ENCODE data around the gene LRRFIP1. TPM values are rescaled to one million over a fixed set of nuclear protein-coding genes. Genes with fewer than 3 reads are reported as not detected.

The LRRFIP1 gene
- polyA plus RNA-seq, 1 donor from 2014 or later = 96.3 TPM

GRCh38 chr2:237827421-237827987, 200.1 kb downstream of the LRRFIP1 start:
- Histone ChIP-seq H3K79me2 (replicated peaks; ENCODE audit: insufficient read depth, low read length) (no peaks in the 10 kb centered on the region), H4K20me1 (ENCODE audit: insufficient read depth) (no peaks in the 10 kb centered on the region), H3K9me2 (ENCODE audit: insufficient read depth, low read length) (no peaks in the 10 kb centered on the region), H3K4me2 (ENCODE audit: low read length) (no peak overlapping the region), H2AFZ (ENCODE audit: low read depth, low read length) (no peak overlapping the region), H3K9me3 (ENCODE audit: low read length) (no peaks in the 10 kb centered on the region), H3F3A (ENCODE audit: insufficient read depth, low read length, poor library complexity, severe bottlenecking) (no peaks in the 10 kb centered on the region), H3K27ac (ENCODE audit: low read length) (no peak overlapping the region), H3K36me3 (ENCODE audit: insufficient read depth, low read length) (no peaks in the 10 kb centered on the region), H3K9ac (ENCODE audit: low read length) (no peak overlapping the region), H3K27me3 (ENCODE audit: insufficient read depth, low read depth, low read length) (no peaks in the 10 kb centered on the region), H3K4me3 (ENCODE audit: low read length) (no peak overlapping the region)
- TF ChIP-seq REST (IDR thresholded peaks at IDR 0.05; ENCODE audit: borderline replicate concordance) = no peak
- no peak for TF ChIP-seq RAD21 (conservative IDR thresholded peaks at IDR 0.05)
- TF ChIP-seq EZH2 (IDR thresholded peaks at IDR 0.05; ENCODE audit: borderline replicate concordance, insufficient read depth, low read length, poor library complexity, severe bottlenecking) = no peak
- TF ChIP-seq MXI1 (conservative IDR thresholded peaks at IDR 0.05; ENCODE audit: poor library complexity, severe bottlenecking) = no peak
- no peak for TF ChIP-seq SMC3 (conservative IDR thresholded peaks at IDR 0.05; ENCODE audit: poor library complexity)
- no peak for TF ChIP-seq EP300 (conservative IDR thresholded peaks at IDR 0.05; ENCODE audit: poor library complexity, severe bottlenecking)
- TF ChIP-seq CTCF (IDR thresholded peaks at IDR 0.05; ENCODE audit: poor library complexity, severe bottlenecking) = no peak
- no peak for TF ChIP-seq TAF1 (IDR thresholded peaks at IDR 0.05; ENCODE audit: low read depth)
- no peak for TF ChIP-seq POLR2AphosphoS5 (IDR thresholded peaks at IDR 0.05)

Other genes with a start within 250 kb of the LRRFIP1 start
- gene COL6A3, start 213.4 kb upstream of the LRRFIP1 start, polyA plus RNA-seq = 0.05 and 0.06 TPM in 2 replicates
- gene MLPH, start 140.3 kb upstream of the LRRFIP1 start, polyA plus RNA-seq = not detected in 2 replicates
- not detected in 2 replicates for gene PRLH, start 61.0 kb upstream of the LRRFIP1 start, polyA plus RNA-seq
- gene RAB17, start 36.9 kb upstream of the LRRFIP1 start, polyA plus RNA-seq = 1.1 TPM in 1 of 2 replicates, not detected in the other
- 2.5 and 3.5 TPM in 2 replicates for gene RBM44, start 171.2 kb downstream of the LRRFIP1 start, polyA plus RNA-seq
- 25.5 and 29.2 TPM in 2 replicates for gene RAMP1, start 232.0 kb downstream of the LRRFIP1 start, polyA plus RNA-seq